Body of pancreas (tissue), 4 donors: Measurements from ENCODE around the gene GABRR3. TPM values are rescaled to one million over a fixed set of nuclear protein-coding genes. Genes with fewer than 3 reads are reported as not detected.
A peak's percentile ranks its signal among the peaks of the same experiment; 100 is the strongest.

ENCODE experiments used
- ATAC-seq: fragments of 150-250 bp; one replicate; pipeline ENCODE4 v1.9.1; 2016
- DNase-seq, 4 donors: peaks; one replicate each; pipeline ENCODE4 v3.0.0-alpha.2; 2019
- H3K27ac ChIP-seq, 4 donors: fragments of 200-600 bp; sonication (generic); 1 replicate in 3 of 4; 2 replicates in 1 of 4; pipeline versions ENCODE4 v1.5.1 to v1.6.1; 2016 to 2019; ENCODE audit warnings: mild to moderate bottlenecking in 1 of 4, mixed read lengths in 1 of 4, moderate library complexity in 1 of 4
- H3K27me3 ChIP-seq, 2 donors: fragments of 200-600 bp; sonication (generic); one replicate each; pipeline ENCODE4 v1.6.0; 2016; ENCODE audit warnings: mild to moderate bottlenecking in 1 of 2
- H3K36me3 ChIP-seq, 2 donors: fragments of 200-600 bp; sonication (generic); replicated peaks in 1 of 2; 2 replicates each; pipeline ENCODE4 v1.5.1; 2016; ENCODE audit warnings: low read depth in 2 of 2; ENCODE audit not compliant: insufficient read depth in 1 of 2
- H3K4me1 ChIP-seq: fragments of 200-600 bp; sonication (generic); one replicate; pipeline ENCODE4 v1.6.0; 2016
- H3K4me3 ChIP-seq, 2 donors: fragments of 200-600 bp; sonication (generic); 1 replicate in 1 of 2; 2 replicates in 1 of 2; pipeline ENCODE4 v1.5.1; 2016 to 2019
- H3K9me3 ChIP-seq, 3 donors: fragments of 200-600 bp; sonication (generic); 1 replicate in 2 of 3; 2 replicates in 1 of 3; pipeline ENCODE4 v1.5.1; 2016
- CTCF ChIP-seq, 7 experiments: fragments of 450-650 bp in 4 of 7; fragments of 200-600 bp in 3 of 7; sonication (generic) in 3 of 7; IDR thresholded peaks; one replicate each; pipeline ENCODE4 v1.5.1; 2016 to 2019; ENCODE audit warnings: antibody characterized with exemption in 7 of 7
- POLR2A ChIP-seq, 3 donors: fragments of 450-650 bp; IDR thresholded peaks; one replicate each; pipeline ENCODE4 v1.6.1; 2016; ENCODE audit warnings: antibody characterized with exemption in 3 of 3, mild to moderate bottlenecking in 2 of 3
- WGBS, 2 donors: methylation state at CpG; one replicate each; pipeline ENCODE4 v1.1.5; 2017; 5-methylcytosine and 5-hydroxymethylcytosine counted together
- intact Hi-C: fragments of 100-400 bp; cut with DNase I; formaldehyde crosslinking; loops from one replicate; pipeline ENCODE4 v1.15.1; 2023
- total RNA-seq, 2 donors: library from RNA; depleted of rRNA; stranded (reverse); fragments of >200 nt; gene quantifications; one replicate each; pipeline ENCODE4 v1.1.0, GENCODE V29; 2016

GABRR3 gene
- total RNA-seq, 2 donors from 2014 or later: not detected

GRCh38 chr3:98057631-98058030 is 22.5 kb upstream of the GABRR3 start:
- DNase-seq (no peak), ATAC-seq (no peak)
- intact Hi-C loops: no loop called here
- no peak overlapping the region for H3K27ac ChIP-seq
- no peak overlapping the region for H3K4me3 ChIP-seq
- 80 to 83% methylated on average over 1 of the region's 1 CpG for WGBS, 2 donors
- no peaks in the 10 kb centered on the region for H3K4me1 ChIP-seq
- H3K36me3 ChIP-seq: no peaks in the 10 kb centered on the region
- H3K9me3 ChIP-seq: no peaks in the 10 kb centered on the region
- H3K27me3 ChIP-seq: no peaks in the 10 kb centered on the region
- no peak for TF ChIP-seq POLR2A (IDR thresholded peaks at IDR 0.05)
- no peak for TF ChIP-seq CTCF (IDR thresholded peaks at IDR 0.05)

- no peak for ATAC-seq
- H3K4me1 ChIP-seq: no peaks in the 10 kb centered on the region
- no peaks in the 10 kb centered on the region for H3K27me3 ChIP-seq
- H3K4me3 ChIP-seq: no peak overlapping the region
- no peak for TF ChIP-seq CTCF (IDR thresholded peaks at IDR 0.05)
- TF ChIP-seq POLR2A (IDR thresholded peaks at IDR 0.05): no peak
- DNase-seq: peak in 2 of 4 donors; percentile 10 to 12
- no peak overlapping the region for H3K27ac ChIP-seq
- intact Hi-C loops: no loop called here
- no peaks in the 10 kb centered on the region for H3K9me3 ChIP-seq
- no peaks in the 10 kb centered on the region for H3K36me3 ChIP-seq
Measured at GRCh38 chr3:98056035-98056434, 20.9 kb upstream of the GABRR3 start.

GRCh38 chr3:98049271-98049670 is 14.2 kb upstream of the GABRR3 start:
- Histone ChIP-seq H3K27me3 (no peaks in the 10 kb centered on the region), H3K4me1 (no peaks in the 10 kb centered on the region), H3K36me3 (no peaks in the 10 kb centered on the region), H3K4me3 (no peak overlapping the region), H3K27ac (no peak overlapping the region), H3K9me3 (no peaks in the 10 kb centered on the region)
- DNase-seq: no peak
- no peak for ATAC-seq
- intact Hi-C loops: no loop called here
- WGBS, 2 donors: 77 to 79% methylated on average over 1 of the region's 1 CpG
- TF ChIP-seq POLR2A (IDR thresholded peaks at IDR 0.05) (no peak), CTCF (IDR thresholded peaks at IDR 0.05) (no peak)

GRCh38 chr3:98048586-98048985 is 13.5 kb upstream of the GABRR3 start:
- ATAC-seq (no peak), DNase-seq (no peak)
- Histone ChIP-seq H3K27me3 (no peaks in the 10 kb centered on the region), H3K9me3 (no peaks in the 10 kb centered on the region), H3K4me3 (no peak overlapping the region), H3K4me1 (no peaks in the 10 kb centered on the region), H3K36me3 (no peaks in the 10 kb centered on the region), H3K27ac (no peak overlapping the region)
- intact Hi-C loops: no loop called here
- no peak for TF ChIP-seq POLR2A (IDR thresholded peaks at IDR 0.05)
- TF ChIP-seq CTCF (IDR thresholded peaks at IDR 0.05): no peak
- 13 to 29% methylated on average over 1 of the region's 1 CpG for WGBS, 2 donors

- DNase-seq (no peak), ATAC-seq (no peak)
- Histone ChIP-seq H3K4me3 (no peak overlapping the region), H3K27me3 (no peaks in the 10 kb centered on the region), H3K27ac (no peak overlapping the region), H3K36me3 (no peaks in the 10 kb centered on the region), H3K4me1 (peaks cover 5% of the 10 kb centered on the region), H3K9me3 (no peaks in the 10 kb centered on the region)
- TF ChIP-seq CTCF (IDR thresholded peaks at IDR 0.05) (no peak), POLR2A (IDR thresholded peaks at IDR 0.05) (no peak)
- intact Hi-C loops: loop anchor here (5.0 kb wide), 1 partner anchor 286 kb away; no protein-coding TSS in a partner anchor
- 93 to 100% methylated on average over 1 of the region's 1 CpG for WGBS, 2 donors
Measured at GRCh38 chr3:98041350-98041749, 6.2 kb upstream of the GABRR3 start.
